ENCODE results near the gene NANS. TPM values are rescaled to one million over a fixed set of nuclear protein-coding genes. Genes with fewer than 3 reads are reported as not detected.

Gene NANS
- total and polyA plus RNA-seq, 2 of the 13 experiments (the other 11 are each of a cell fraction or from before 2014, with no cell fraction given), result 86.9 to 203 TPM

DNA sequence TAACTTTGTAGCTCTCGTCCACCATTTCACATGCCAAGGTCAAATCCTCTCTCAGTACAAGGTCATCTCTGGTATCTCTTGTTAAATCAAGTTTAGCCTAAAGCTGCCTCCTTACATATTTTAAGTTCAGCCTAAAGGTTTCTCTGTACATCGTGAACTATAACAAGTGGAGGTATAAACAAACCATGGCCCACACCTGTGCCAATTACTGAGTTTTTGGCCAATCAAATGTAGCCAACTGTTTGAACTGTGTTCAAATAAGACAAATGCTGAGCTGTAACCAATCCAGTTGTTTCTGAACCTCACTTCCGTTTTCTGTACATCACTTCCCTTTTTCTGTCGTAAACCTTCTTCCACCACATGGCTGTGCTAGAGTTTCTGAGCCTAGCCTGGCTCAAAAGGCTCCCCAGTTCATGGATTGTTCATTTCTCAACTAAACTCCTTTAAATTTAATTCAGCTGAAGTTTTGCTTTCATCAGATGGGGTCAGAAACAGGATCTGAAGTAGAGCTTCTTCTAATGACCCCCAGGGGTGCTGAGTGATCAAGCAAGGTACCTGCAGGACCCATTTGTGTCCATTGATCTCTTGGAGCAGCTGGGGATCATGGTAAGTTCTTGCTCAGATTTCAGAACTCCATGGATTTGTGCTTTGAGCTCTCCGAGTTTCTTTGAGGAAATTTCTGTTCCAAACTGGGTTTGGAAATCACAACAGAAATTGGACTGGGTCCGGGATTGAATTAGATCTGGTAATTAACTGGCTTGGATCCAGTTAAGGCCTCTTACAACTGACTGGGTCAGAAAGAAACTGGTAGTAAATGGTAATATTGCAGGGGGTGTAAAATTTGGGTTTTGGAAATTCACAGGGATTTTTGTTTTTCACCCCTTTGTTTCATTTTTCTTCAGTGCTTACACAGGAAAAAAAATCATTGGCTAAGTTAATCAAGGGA is 11.0 kb upstream of the NANS start (continued):
- TF ChIP-seq, protein P1, sequence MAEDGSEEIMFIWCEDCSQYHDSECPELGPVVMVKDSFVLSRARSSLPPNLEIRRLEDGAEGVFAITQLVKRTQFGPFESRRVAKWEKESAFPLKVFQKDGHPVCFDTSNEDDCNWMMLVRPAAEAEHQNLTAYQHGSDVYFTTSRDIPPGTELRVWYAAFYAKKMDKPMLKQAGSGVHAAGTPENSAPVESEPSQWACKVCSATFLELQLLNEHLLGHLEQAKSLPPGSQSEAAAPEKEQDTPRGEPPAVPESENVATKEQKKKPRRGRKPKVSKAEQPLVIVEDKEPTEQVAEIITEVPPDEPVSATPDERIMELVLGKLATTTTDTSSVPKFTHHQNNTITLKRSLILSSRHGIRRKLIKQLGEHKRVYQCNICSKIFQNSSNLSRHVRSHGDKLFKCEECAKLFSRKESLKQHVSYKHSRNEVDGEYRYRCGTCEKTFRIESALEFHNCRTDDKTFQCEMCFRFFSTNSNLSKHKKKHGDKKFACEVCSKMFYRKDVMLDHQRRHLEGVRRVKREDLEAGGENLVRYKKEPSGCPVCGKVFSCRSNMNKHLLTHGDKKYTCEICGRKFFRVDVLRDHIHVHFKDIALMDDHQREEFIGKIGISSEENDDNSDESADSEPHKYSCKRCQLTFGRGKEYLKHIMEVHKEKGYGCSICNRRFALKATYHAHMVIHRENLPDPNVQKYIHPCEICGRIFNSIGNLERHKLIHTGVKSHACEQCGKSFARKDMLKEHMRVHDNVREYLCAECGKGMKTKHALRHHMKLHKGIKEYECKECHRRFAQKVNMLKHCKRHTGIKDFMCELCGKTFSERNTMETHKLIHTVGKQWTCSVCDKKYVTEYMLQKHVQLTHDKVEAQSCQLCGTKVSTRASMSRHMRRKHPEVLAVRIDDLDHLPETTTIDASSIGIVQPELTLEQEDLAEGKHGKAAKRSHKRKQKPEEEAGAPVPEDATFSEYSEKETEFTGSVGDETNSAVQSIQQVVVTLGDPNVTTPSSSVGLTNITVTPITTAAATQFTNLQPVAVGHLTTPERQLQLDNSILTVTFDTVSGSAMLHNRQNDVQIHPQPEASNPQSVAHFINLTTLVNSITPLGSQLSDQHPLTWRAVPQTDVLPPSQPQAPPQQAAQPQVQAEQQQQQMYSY (CRISPR knock-in tag; IDR thresholded peaks at IDR 0.05), result no peak
- TF ChIP-seq NFIC (IDR thresholded peaks at IDR 0.05; ENCODE audit: low read length) (no peak), ZBTB21 (CRISPR knock-in tag; IDR thresholded peaks at IDR 0.05) (no peak), FOSL1 (CRISPR knock-in tag; IDR thresholded peaks at IDR 0.05; ENCODE audit: borderline replicate concordance) (no peak), SUZ12 (IDR thresholded peaks at IDR 0.05; ENCODE audit: low read depth, low read length) (no peak), XRCC5 (optimal IDR thresholded peaks at IDR 0.05; ENCODE audit: low read length) (no peak), ZNF629 (CRISPR knock-in tag; conservative IDR thresholded peaks at IDR 0.05) (no peak), DRAP1 (CRISPR knock-in tag; IDR thresholded peaks at IDR 0.05) (peak; percentile 32; the same call in 1 of the 2 replicates), ZNF256 (CRISPR knock-in tag; conservative IDR thresholded peaks at IDR 0.05) (no peak), ZSCAN29 (CRISPR knock-in tag; conservative IDR thresholded peaks at IDR 0.05) (no peak), ZNF496 (CRISPR knock-in tag; IDR thresholded peaks at IDR 0.05; ENCODE audit: insufficient replicate concordance) (no peak), GABPA (IDR thresholded peaks at IDR 0.05; ENCODE audit: low read depth, low read length) (peak; percentile 40; the same call in 1 of the 2 replicates), GABPA (CRISPR knock-in tag; IDR thresholded peaks at IDR 0.05; ENCODE audit: low read depth) (peak; percentile 93), ZNF556 (CRISPR knock-in tag; IDR thresholded peaks at IDR 0.05; ENCODE audit: borderline replicate concordance) (no peak), GTF3A (CRISPR knock-in tag; conservative IDR thresholded peaks at IDR 0.05) (no peak), KDM3A (CRISPR knock-in tag; IDR thresholded peaks at IDR 0.05; ENCODE audit: low read depth) (no peak), ZNF432 (CRISPR knock-in tag; IDR thresholded peaks at IDR 0.05; ENCODE audit: borderline replicate concordance) (no peak), ZNF331 (CRISPR knock-in tag; IDR thresholded peaks at IDR 0.05) (no peak)
- TF ChIP-seq, protein P2, sequence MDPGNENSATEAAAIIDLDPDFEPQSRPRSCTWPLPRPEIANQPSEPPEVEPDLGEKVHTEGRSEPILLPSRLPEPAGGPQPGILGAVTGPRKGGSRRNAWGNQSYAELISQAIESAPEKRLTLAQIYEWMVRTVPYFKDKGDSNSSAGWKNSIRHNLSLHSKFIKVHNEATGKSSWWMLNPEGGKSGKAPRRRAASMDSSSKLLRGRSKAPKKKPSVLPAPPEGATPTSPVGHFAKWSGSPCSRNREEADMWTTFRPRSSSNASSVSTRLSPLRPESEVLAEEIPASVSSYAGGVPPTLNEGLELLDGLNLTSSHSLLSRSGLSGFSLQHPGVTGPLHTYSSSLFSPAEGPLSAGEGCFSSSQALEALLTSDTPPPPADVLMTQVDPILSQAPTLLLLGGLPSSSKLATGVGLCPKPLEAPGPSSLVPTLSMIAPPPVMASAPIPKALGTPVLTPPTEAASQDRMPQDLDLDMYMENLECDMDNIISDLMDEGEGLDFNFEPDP (CRISPR knock-in tag; conservative IDR thresholded peaks at IDR 0.05), result no peak
- TF ChIP-seq, protein P3, sequence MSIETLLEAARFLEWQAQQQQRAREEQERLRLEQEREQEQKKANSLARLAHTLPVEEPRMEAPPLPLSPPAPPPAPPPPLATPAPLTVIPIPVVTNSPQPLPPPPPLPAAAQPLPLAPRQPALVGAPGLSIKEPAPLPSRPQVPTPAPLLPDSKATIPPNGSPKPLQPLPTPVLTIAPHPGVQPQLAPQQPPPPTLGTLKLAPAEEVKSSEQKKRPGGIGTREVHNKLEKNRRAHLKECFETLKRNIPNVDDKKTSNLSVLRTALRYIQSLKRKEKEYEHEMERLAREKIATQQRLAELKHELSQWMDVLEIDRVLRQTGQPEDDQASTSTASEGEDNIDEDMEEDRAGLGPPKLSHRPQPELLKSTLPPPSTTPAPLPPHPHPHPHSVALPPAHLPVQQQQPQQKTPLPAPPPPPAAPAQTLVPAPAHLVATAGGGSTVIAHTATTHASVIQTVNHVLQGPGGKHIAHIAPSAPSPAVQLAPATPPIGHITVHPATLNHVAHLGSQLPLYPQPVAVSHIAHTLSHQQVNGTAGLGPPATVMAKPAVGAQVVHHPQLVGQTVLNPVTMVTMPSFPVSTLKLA (IDR thresholded peaks at IDR 0.05), result no peak
- TF ChIP-seq, protein P4, sequence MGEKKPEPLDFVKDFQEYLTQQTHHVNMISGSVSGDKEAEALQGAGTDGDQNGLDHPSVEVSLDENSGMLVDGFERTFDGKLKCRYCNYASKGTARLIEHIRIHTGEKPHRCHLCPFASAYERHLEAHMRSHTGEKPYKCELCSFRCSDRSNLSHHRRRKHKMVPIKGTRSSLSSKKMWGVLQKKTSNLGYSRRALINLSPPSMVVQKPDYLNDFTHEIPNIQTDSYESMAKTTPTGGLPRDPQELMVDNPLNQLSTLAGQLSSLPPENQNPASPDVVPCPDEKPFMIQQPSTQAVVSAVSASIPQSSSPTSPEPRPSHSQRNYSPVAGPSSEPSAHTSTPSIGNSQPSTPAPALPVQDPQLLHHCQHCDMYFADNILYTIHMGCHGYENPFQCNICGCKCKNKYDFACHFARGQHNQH (CRISPR knock-in tag; IDR thresholded peaks at IDR 0.05), result no peak

All from HepG2 (cell line).